Measurements from ENCODE around the gene TTLL9. TPM values are rescaled to one million over a fixed set of nuclear protein-coding genes. Genes with fewer than 3 reads are reported as not detected.

TTLL9 gene
- total and polyA plus RNA-seq, 2 of the 13 experiments (the other 11 are each of a cell fraction or from before 2014, with no cell fraction given): not detected

DNA sequence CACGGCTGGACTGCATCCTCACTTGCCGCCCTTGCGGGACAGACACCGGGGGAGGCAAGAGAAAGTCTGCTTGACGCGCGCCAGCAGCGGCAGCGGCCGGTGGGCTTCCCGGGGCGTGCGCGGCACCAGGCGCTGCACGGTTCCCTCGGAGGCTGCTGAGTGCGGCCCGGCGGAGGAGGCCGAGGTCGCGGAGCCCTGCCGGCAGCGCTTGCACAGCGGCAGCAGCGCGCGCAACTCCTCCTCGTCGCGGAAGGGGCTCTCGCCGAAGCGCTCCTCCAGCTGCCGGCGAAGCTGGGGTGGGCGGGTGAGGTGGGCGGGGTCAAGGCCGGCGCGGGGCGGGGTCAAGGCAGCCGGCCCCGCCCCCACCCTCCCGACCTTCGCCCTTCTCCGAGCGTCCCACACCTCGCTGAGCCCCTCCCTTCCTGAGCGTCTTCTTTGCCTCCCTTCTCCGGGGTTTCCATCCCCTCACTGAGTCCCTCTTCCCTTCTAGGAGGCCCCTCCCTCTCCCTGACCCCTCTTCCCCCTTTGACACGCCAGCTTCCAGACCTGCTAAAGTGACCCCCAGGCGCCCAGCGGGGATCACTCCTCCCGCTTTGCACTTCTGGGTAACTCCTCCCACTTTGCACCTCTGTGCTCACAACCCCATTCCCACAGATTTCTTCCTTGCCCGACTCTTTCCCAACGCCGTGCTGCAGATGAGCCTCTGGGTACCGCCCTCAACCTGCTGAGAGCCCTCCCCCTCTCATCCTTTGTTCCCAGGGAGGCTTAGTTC lies 8.9 kb upstream of the TTLL9 start (continued):
- TF ChIP-seq DNMT1 (CRISPR knock-in tag; IDR thresholded peaks at IDR 0.05) (peak; percentile 94; the same call in 1 of the 2 replicates), XBP1 (CRISPR knock-in tag; IDR thresholded peaks at IDR 0.05) (no peak), JUNB (CRISPR knock-in tag; IDR thresholded peaks at IDR 0.05; ENCODE audit: borderline replicate concordance) (no peak), ZNF558 (CRISPR knock-in tag; IDR thresholded peaks at IDR 0.05; ENCODE audit: borderline replicate concordance) (no peak), KMT2B (CRISPR knock-in tag; IDR thresholded peaks at IDR 0.05) (no peak; the same call in 1 of the 2 replicates), SMAD1 (CRISPR knock-in tag; IDR thresholded peaks at IDR 0.05; ENCODE audit: borderline replicate concordance, low read depth) (no peak), GLI4 (CRISPR knock-in tag; IDR thresholded peaks at IDR 0.05; ENCODE audit: borderline replicate concordance) (no peak), YEATS4 (CRISPR knock-in tag; IDR thresholded peaks at IDR 0.05; ENCODE audit: borderline replicate concordance) (peak; percentile 30; the same call in 1 of the 2 replicates), SMARCE1 (IDR thresholded peaks at IDR 0.05; ENCODE audit: borderline replicate concordance) (no peak), ZNF564 (CRISPR knock-in tag; IDR thresholded peaks at IDR 0.05) (0 out of 2 replicates have a peak, but pooled peaks have one; percentile 36), NONO (IDR thresholded peaks at IDR 0.05) (no peak), NONO (CRISPR knock-in tag; conservative IDR thresholded peaks at IDR 0.05) (peak; percentile 58), TMF1 (CRISPR knock-in tag; IDR thresholded peaks at IDR 0.05; ENCODE audit: low read depth) (0 out of 2 replicates have a peak, but pooled peaks have one; percentile 57), ZNF556 (CRISPR knock-in tag; IDR thresholded peaks at IDR 0.05; ENCODE audit: borderline replicate concordance) (peak; percentile 79; the same call in 1 of the 2 replicates), ATF7 (IDR thresholded peaks at IDR 0.05) (no peak), ATF7 (CRISPR knock-in tag; IDR thresholded peaks at IDR 0.05) (no peak)
- TF ChIP-seq, protein P1, sequence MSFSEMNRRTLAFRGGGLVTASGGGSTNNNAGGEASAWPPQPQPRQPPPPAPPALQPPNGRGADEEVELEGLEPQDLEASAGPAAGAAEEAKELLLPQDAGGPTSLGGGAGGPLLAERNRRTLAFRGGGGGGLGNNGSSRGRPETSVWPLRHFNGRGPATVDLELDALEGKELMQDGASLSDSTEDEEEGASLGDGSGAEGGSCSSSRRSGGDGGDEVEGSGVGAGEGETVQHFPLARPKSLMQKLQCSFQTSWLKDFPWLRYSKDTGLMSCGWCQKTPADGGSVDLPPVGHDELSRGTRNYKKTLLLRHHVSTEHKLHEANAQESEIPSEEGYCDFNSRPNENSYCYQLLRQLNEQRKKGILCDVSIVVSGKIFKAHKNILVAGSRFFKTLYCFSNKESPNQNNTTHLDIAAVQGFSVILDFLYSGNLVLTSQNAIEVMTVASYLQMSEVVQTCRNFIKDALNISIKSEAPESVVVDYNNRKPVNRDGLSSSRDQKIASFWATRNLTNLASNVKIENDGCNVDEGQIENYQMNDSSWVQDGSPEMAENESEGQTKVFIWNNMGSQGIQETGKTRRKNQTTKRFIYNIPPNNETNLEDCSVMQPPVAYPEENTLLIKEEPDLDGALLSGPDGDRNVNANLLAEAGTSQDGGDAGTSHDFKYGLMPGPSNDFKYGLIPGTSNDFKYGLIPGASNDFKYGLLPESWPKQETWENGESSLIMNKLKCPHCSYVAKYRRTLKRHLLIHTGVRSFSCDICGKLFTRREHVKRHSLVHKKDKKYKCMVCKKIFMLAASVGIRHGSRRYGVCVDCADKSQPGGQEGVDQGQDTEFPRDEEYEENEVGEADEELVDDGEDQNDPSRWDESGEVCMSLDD (CRISPR knock-in tag; IDR thresholded peaks at IDR 0.05; ENCODE audit: borderline replicate concordance): no peak
- TF ChIP-seq, protein P2, sequence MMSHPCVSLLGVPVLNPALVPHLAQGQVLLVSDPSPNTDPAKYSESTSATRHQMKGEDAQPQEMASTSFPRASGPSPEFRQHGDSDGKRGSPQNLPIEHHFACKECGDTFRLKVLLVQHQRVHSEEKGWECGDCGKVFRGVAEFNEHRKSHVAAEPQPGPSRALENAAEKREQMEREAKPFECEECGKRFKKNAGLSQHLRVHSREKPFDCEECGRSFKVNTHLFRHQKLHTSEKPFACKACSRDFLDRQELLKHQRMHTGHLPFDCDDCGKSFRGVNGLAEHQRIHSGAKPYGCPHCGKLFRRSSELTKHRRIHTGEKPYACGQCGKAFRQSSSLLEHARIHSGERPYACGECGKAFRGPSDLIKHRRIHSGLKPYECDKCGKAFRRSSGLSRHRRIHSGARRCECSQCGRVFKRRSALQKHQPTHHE (CRISPR knock-in tag; IDR thresholded peaks at IDR 0.05; ENCODE audit: borderline replicate concordance): no peak
- TF ChIP-seq, protein P3, sequence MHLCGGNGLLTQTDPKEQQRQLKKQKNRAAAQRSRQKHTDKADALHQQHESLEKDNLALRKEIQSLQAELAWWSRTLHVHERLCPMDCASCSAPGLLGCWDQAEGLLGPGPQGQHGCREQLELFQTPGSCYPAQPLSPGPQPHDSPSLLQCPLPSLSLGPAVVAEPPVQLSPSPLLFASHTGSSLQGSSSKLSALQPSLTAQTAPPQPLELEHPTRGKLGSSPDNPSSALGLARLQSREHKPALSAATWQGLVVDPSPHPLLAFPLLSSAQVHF (CRISPR knock-in tag; IDR thresholded peaks at IDR 0.05): no peak
- TF ChIP-seq, protein P4, sequence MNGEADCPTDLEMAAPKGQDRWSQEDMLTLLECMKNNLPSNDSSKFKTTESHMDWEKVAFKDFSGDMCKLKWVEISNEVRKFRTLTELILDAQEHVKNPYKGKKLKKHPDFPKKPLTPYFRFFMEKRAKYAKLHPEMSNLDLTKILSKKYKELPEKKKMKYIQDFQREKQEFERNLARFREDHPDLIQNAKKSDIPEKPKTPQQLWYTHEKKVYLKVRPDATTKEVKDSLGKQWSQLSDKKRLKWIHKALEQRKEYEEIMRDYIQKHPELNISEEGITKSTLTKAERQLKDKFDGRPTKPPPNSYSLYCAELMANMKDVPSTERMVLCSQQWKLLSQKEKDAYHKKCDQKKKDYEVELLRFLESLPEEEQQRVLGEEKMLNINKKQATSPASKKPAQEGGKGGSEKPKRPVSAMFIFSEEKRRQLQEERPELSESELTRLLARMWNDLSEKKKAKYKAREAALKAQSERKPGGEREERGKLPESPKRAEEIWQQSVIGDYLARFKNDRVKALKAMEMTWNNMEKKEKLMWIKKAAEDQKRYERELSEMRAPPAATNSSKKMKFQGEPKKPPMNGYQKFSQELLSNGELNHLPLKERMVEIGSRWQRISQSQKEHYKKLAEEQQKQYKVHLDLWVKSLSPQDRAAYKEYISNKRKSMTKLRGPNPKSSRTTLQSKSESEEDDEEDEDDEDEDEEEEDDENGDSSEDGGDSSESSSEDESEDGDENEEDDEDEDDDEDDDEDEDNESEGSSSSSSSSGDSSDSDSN (CRISPR knock-in tag; IDR thresholded peaks at IDR 0.05): peak; percentile 54; the same call in 1 of the 2 replicates

All from HepG2 (cell line).